B cell (primary cell): Measurements from ENCODE around the gene C6orf89.

Experiments used
- CTCF ChIP-seq: fragments of 200-600 bp; IDR thresholded peaks from one replicate; pipeline ENCODE4 v1.8.0; 2022; ENCODE audit warnings: antibody characterized with exemption, mild to moderate bottlenecking
- EZH2 ChIP-seq: IDR thresholded peaks from 2 replicates; pipeline ENCODE4 v1.6.1; 2012; ENCODE audit warnings: borderline replicate concordance, low read depth, mild to moderate bottlenecking, moderate library complexity, low read length; ENCODE audit not compliant: insufficient read depth, poor library complexity, severe bottlenecking

- TF ChIP-seq EZH2: no peak
- TF ChIP-seq CTCF: no peak
Observed at GRCh38 chr6:36963451-36964290, 77.9 kb downstream of the C6orf89 start.
